ENCODE results near the gene CIB4. TPM values are rescaled to one million over a fixed set of nuclear protein-coding genes. Genes with fewer than 3 reads are reported as not detected.

The CIB4 gene
- total RNA-seq, 5 donors from 2014 or later (not counting 1 experiment from before 2014, with no cell fraction given), result not detected

- Histone ChIP-seq H3K9me3 (no peaks in the 10 kb centered on the region), H3K4me1 (ENCODE audit: control insufficient read depth in 1 of 2, extremely low read depth in 1 of 2, insufficient read depth in 2 of 2, low read length in 2 of 2) (peaks cover 0 to 3% of the 10 kb centered on the region in 2 experiments), H3K36me3 (ENCODE audit: control insufficient read depth in 2 of 2, extremely low read depth in 1 of 2, insufficient read depth in 1 of 2, low read length in 1 of 2) (no peaks in the 10 kb centered on the region), H3K27me3 (replicated peaks in 1 of 2; ENCODE audit: control insufficient read depth in 2 of 2, extremely low read depth in 1 of 2, insufficient read depth in 2 of 2, low read length in 1 of 2) (peaks cover 0 to 78% of the 10 kb centered on the region in 2 experiments), H3K27ac (ENCODE audit: low read length) (no peak overlapping the region), H3K4me3 (ENCODE audit: control insufficient read depth in 1 of 2, extremely low read depth in 1 of 2, low read length in 1 of 2) (no peak overlapping the region)
- H3K36me3 Mint-ChIP-seq, result no peaks in the 10 kb centered on the region
- ChIA-PET CTCF (no interaction called here), POLR2A (no interaction called here)
- no peak for ATAC-seq (replicated peaks in 1 of 4)
- no CpG with 5 or more reads among the region's 5 CpGs for WGBS (ENCODE audit: insufficient coverage)
- H3K4me3 Mint-ChIP-seq, result no peak overlapping the region
- H3K27ac Mint-ChIP-seq, result no peak overlapping the region
- DNase-seq, result no peak
- no peaks in the 10 kb centered on the region for H3K9me3 Mint-ChIP-seq
- H3K4me1 Mint-ChIP-seq, result peaks cover 0 to 3% (median 0%) of the 10 kb centered on the region in 3 donors
- peaks cover 13 to 44% of the 10 kb centered on the region in 2 donors for H3K27me3 Mint-ChIP-seq
Observed at GRCh38 chr2:26579723-26580040, 61.5 kb downstream of the CIB4 start.

GRCh38 chr2:26579025-26579722, 62.0 kb downstream of the CIB4 start:
- peaks cover 0 to 3% (median 0%) of the 10 kb centered on the region in 3 donors for H3K4me1 Mint-ChIP-seq
- no peak overlapping the region for H3K4me3 Mint-ChIP-seq
- DNase-seq (peak in 1 of 35 experiments; percentile 6), ATAC-seq (replicated peaks in 1 of 4) (no peak)
- H3K4me1 ChIP-seq (ENCODE audit: control insufficient read depth in 1 of 2, extremely low read depth in 1 of 2, insufficient read depth in 2 of 2, low read length in 2 of 2), result peaks cover 0 to 3% of the 10 kb centered on the region in 2 experiments
- no peaks in the 10 kb centered on the region for H3K36me3 ChIP-seq (ENCODE audit: control insufficient read depth in 2 of 2, extremely low read depth in 1 of 2, insufficient read depth in 1 of 2, low read length in 1 of 2)
- 67% methylated on average over 9 of the region's 11 CpGs for WGBS (ENCODE audit: insufficient coverage)
- H3K9me3 ChIP-seq, result no peaks in the 10 kb centered on the region
- H3K27ac Mint-ChIP-seq, result no peak overlapping the region
- ChIA-PET POLR2A (no interaction called here), CTCF (interaction anchor here in 1 of 2 donors (1.7 kb wide), 1 partner anchor 76 kb away, joined by 9 read pairs; no protein-coding TSS in a partner anchor)
- peaks cover 14 to 41% of the 10 kb centered on the region in 2 donors for H3K27me3 Mint-ChIP-seq
- no peaks in the 10 kb centered on the region for H3K9me3 Mint-ChIP-seq
- H3K27me3 ChIP-seq (replicated peaks in 1 of 2; ENCODE audit: control insufficient read depth in 2 of 2, extremely low read depth in 1 of 2, insufficient read depth in 2 of 2, low read length in 1 of 2), result peaks cover 0 to 73% of the 10 kb centered on the region in 2 experiments
- no peaks in the 10 kb centered on the region for H3K36me3 Mint-ChIP-seq
- no peak overlapping the region for H3K27ac ChIP-seq (ENCODE audit: low read length)
- H3K4me3 ChIP-seq (ENCODE audit: control insufficient read depth in 1 of 2, extremely low read depth in 1 of 2, low read length in 1 of 2), result no peak overlapping the region

GRCh38 chr2:26578581-26578980, 62.6 kb downstream of the CIB4 start:
- no CpG with 5 or more reads among the region's 5 CpGs for WGBS (ENCODE audit: insufficient coverage)
- ChIA-PET CTCF (interaction anchor here (0.8 to 1.7 kb wide), 5 partner anchors 33 to 78 kb away, joined by 3 to 9 read pairs (median 3); no protein-coding TSS in a partner anchor), POLR2A (no interaction called here)
- Mint-ChIP-seq H3K9me3 (no peaks in the 10 kb centered on the region), H3K27me3 (peaks cover 17 to 40% of the 10 kb centered on the region in 2 donors), H3K4me1 (peaks cover 0 to 3% (median 0%) of the 10 kb centered on the region in 3 donors), H3K36me3 (no peaks in the 10 kb centered on the region), H3K4me3 (no peak overlapping the region), H3K27ac (no peak overlapping the region)
- DNase-seq, result no peak
- Histone ChIP-seq H3K4me1 (ENCODE audit: control insufficient read depth in 1 of 2, extremely low read depth in 1 of 2, insufficient read depth in 2 of 2, low read length in 2 of 2) (peaks cover 0 to 3% of the 10 kb centered on the region in 2 experiments), H3K9me3 (no peaks in the 10 kb centered on the region), H3K4me3 (ENCODE audit: control insufficient read depth in 1 of 2, extremely low read depth in 1 of 2, low read length in 1 of 2) (no peak overlapping the region), H3K36me3 (ENCODE audit: control insufficient read depth in 2 of 2, extremely low read depth in 1 of 2, insufficient read depth in 1 of 2, low read length in 1 of 2) (no peaks in the 10 kb centered on the region), H3K27me3 (replicated peaks in 1 of 2; ENCODE audit: control insufficient read depth in 2 of 2, extremely low read depth in 1 of 2, insufficient read depth in 2 of 2, low read length in 1 of 2) (peaks cover 0 to 69% of the 10 kb centered on the region in 2 experiments), H3K27ac (ENCODE audit: low read length) (no peak overlapping the region)
- no peak for ATAC-seq (replicated peaks in 1 of 4)

GRCh38 chr2:26578113-26578458, 63.1 kb downstream of the CIB4 start:
- DNase-seq (no peak), ATAC-seq (replicated peaks in 1 of 4) (peak in 1 of 4 experiments; percentile 15)
- 80% methylated on average over 1 of the region's 3 CpGs for WGBS (ENCODE audit: insufficient coverage)
- no peak overlapping the region for H3K27ac Mint-ChIP-seq
- no peaks in the 10 kb centered on the region for H3K36me3 ChIP-seq (ENCODE audit: control insufficient read depth in 2 of 2, extremely low read depth in 1 of 2, insufficient read depth in 1 of 2, low read length in 1 of 2)
- peaks cover 0 to 3% of the 10 kb centered on the region in 2 experiments for H3K4me1 ChIP-seq (ENCODE audit: control insufficient read depth in 1 of 2, extremely low read depth in 1 of 2, insufficient read depth in 2 of 2, low read length in 2 of 2)
- no peaks in the 10 kb centered on the region for H3K9me3 ChIP-seq
- no peak overlapping the region for H3K4me3 Mint-ChIP-seq
- peaks cover 0 to 69% of the 10 kb centered on the region in 2 experiments for H3K27me3 ChIP-seq (replicated peaks in 1 of 2; ENCODE audit: control insufficient read depth in 2 of 2, extremely low read depth in 1 of 2, insufficient read depth in 2 of 2, low read length in 1 of 2)
- H3K4me1 Mint-ChIP-seq, result peaks cover 0 to 3% (median 0%) of the 10 kb centered on the region in 3 donors
- ChIA-PET CTCF (interaction anchor here (0.5 to 1.7 kb wide), 11 partner anchors 9 to 627 kb away, joined by 3 to 10 read pairs (median 4); no protein-coding TSS in a partner anchor), POLR2A (interaction anchor here in 1 of 2 donors (0.6 kb wide), 1 partner anchor 607 kb away, joined by 9 read pairs; no protein-coding TSS in a partner anchor)
- H3K27ac ChIP-seq (ENCODE audit: low read length), result no peak overlapping the region
- no peaks in the 10 kb centered on the region for H3K9me3 Mint-ChIP-seq
- no peak overlapping the region for H3K4me3 ChIP-seq (ENCODE audit: control insufficient read depth in 1 of 2, extremely low read depth in 1 of 2, low read length in 1 of 2)
- H3K36me3 Mint-ChIP-seq, result no peaks in the 10 kb centered on the region
- peaks cover 19 to 39% of the 10 kb centered on the region in 2 donors for H3K27me3 Mint-ChIP-seq

- WGBS (ENCODE audit: insufficient coverage), result 31% methylated on average over 12 of the region's 24 CpGs
- no peaks in the 10 kb centered on the region for H3K36me3 Mint-ChIP-seq
Observed at GRCh38 chr2:26577442-26578112, 63.6 kb downstream of the CIB4 start.

More at GRCh38 chr2:26577442-26578112, 63.6 kb downstream of the CIB4 start:
- peaks cover 0 to 3% of the 10 kb centered on the region in 2 experiments for H3K4me1 ChIP-seq (ENCODE audit: control insufficient read depth in 1 of 2, extremely low read depth in 1 of 2, insufficient read depth in 2 of 2, low read length in 2 of 2)
- ChIA-PET POLR2A (interaction anchor here in 1 of 2 donors (0.6 kb wide), 2 partner anchors 19 to 607 kb away, joined by 4 to 9 read pairs; no protein-coding TSS in a partner anchor), CTCF (interaction anchor here (0.5 to 1.7 kb wide), 11 partner anchors 9 to 627 kb away, joined by 3 to 10 read pairs (median 4); no protein-coding TSS in a partner anchor)
- no peak overlapping the region for H3K27ac ChIP-seq (ENCODE audit: low read length)
- DNase-seq (peak in 34 of 35 experiments; percentile 8 to 75 (median 46)), ATAC-seq (replicated peaks in 1 of 4) (peak; percentile 77 to 84 (median 81))
- H3K36me3 ChIP-seq (ENCODE audit: control insufficient read depth in 2 of 2, extremely low read depth in 1 of 2, insufficient read depth in 1 of 2, low read length in 1 of 2), result no peaks in the 10 kb centered on the region
- Mint-ChIP-seq H3K27ac (no peak overlapping the region), H3K27me3 (peaks cover 24 to 34% of the 10 kb centered on the region in 2 donors), H3K4me1 (peaks cover 0 to 3% (median 0%) of the 10 kb centered on the region in 3 donors), H3K4me3 (no peak overlapping the region), H3K9me3 (no peaks in the 10 kb centered on the region)
- no peaks in the 10 kb centered on the region for H3K9me3 ChIP-seq
- H3K27me3 ChIP-seq (replicated peaks in 1 of 2; ENCODE audit: control insufficient read depth in 2 of 2, extremely low read depth in 1 of 2, insufficient read depth in 2 of 2, low read length in 1 of 2), result peaks cover 0 to 69% of the 10 kb centered on the region in 2 experiments
- H3K4me3 ChIP-seq (ENCODE audit: control insufficient read depth in 1 of 2, extremely low read depth in 1 of 2, low read length in 1 of 2), result no peak overlapping the region

Data from T-cell (primary cell).